ENCODE results near the gene CD300LF.

Gene CD300LF

DNA sequence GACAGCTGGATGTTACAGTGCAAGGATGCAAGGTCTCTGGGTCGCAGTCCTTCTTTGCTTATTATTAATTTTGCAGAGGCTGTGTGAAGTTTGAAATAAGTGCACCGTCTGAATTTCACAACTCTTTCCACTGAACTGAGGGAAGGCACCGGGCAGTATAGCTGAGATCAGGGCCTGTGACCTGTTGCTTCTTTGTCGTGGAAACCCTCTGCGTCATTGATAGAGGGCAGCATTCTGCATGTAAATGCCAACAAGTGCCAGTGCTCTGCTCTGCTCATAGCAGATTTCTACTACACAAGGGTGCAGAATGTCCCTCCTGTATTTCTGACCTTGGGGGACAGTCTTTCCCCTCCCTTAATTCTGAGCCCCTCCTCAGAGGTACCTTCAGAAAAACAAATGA, 26.0 kb downstream of the CD300LF start:
- peak; percentile 70 to 88 (median 78) for DNase-seq

DNA sequence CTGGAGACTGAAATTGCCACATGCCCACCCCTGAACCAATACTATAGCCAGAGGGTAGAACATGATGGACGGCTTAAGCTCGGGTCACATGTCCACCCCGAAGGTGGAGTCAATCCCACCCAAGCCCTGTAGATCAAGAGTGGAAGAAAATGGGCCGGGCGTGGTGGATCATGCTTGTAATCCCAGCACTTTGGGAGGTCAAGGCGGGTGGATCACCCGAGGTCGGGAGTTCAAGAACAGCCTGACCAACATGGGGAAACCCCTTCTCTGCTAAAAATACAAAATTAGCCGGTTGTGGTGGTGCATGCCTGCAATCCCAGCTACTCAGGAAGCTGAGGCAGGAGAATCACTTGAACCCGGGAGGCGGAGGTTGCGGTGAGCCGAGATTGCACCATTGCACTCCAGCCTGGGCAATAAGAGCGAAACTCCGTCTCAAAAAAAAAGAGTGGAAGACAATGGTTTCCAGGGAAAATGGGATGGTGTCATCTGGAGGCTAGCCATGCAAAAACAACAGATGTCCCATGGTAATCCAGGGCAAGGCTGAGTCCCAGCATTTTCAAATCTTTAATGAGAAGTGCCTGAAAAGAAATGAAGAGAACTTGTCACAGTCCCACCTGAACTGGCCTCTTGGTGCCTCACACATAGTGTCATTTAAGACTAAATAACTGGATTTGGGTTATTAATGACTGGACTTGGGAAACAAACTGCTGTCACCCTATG, 30.1 kb downstream of the CD300LF start:
- peak in 3 of 4 experiments; percentile 45 to 57 (median 51) for DNase-seq

DNA sequence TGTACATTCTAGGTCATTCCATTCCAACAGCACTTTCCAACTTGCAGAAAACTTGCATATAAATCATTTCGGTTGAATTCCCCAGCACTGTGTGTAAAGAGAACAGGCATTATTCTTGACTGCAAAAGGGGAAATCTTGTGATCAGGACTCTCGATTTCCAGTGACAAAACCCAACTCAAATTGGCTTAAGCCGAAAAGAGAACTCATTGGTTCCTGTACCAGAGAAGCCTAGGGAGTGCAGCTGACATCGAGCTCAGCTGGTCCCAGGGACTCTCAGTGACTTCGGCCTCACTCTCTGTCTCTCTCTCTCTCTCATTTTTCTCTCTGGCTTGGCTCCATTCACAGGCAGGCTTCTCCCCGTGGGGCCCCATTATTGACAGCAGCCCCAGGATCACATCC, 30.7 kb downstream of the CD300LF start:
- peak; percentile 78 to 89 (median 84) for DNase-seq

DNA sequence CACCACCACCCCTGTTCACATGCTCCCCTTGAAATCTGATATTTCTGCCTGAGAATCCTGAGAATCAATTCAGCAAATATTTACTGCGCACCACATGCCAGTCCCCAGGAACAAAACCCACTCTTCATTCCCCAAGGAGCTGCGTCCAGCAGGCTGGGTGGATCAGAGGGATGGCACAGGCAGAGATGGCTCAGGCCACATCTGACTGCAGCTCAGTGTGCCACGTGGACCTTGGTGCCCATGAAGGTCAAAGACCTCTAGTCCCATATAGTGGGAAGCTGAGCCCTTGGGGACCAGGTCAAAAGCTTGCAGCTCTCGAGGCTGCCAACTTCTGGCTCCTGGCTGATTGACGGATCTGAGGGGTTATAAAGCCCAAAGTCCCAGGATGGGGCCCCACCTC, 31.8 kb downstream of the CD300LF start:
- DNase-seq: no peak

DNA sequence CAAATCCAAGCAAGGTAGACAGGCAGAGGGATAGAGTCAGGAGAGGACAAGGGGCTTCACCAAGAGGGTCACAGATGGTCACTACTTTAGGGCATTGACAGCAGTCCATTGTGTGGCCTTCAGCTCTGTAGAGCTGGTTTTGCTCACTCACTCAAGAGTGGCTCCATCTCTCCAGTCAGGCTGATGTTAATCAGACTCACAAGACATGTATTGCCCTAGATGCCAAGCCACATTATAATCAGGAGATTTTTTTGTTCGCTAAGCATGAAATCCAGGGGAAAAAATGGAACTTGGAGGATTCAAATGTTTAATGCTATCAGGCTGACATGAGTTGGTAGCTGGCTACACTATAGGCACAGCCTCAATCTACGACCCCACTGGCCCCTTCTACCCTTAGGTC, 32.5 kb downstream of the CD300LF start:
- DNase-seq: peak in 2 of 4 experiments; percentile 44 to 51

DNA sequence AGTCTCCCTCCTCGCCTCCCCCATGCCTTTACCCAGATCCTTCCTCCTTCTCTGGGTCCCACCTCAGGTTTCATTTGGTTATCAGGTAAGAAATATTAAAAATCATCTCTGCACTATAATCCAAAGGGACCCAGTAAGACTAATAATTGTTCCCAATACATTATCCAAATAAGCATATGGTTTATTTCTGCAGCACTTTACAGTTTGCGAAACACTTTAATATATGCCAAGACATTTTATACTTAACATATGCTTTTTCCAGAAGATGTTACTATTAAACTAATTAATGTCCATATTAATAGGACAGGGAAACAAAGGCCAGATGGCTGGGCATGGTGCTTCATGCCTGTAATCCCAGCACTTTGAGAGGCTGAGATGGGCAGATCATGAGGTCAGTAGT, 33.3 kb downstream of the CD300LF start:
- no peak for DNase-seq

DNA sequence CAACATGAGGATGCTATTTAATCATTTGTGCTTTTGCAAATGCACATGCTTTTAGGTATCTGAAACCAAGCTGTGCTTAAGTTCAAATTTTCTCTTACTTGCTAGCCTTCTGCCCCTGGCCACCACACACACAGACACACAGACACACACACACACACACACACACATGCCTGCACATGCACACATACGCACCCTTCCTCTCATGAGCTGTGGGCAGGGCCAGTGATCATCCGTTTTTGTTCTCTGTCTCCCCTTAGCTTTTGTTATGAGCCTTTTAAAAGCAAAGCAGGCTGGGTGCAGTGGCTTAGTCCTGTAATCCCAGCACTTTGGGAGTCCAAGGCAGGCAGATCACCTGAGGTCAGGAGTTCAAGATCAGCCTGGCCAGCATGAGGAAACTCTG, 34.2 kb downstream of the CD300LF start:
- no peak for DNase-seq

DNA sequence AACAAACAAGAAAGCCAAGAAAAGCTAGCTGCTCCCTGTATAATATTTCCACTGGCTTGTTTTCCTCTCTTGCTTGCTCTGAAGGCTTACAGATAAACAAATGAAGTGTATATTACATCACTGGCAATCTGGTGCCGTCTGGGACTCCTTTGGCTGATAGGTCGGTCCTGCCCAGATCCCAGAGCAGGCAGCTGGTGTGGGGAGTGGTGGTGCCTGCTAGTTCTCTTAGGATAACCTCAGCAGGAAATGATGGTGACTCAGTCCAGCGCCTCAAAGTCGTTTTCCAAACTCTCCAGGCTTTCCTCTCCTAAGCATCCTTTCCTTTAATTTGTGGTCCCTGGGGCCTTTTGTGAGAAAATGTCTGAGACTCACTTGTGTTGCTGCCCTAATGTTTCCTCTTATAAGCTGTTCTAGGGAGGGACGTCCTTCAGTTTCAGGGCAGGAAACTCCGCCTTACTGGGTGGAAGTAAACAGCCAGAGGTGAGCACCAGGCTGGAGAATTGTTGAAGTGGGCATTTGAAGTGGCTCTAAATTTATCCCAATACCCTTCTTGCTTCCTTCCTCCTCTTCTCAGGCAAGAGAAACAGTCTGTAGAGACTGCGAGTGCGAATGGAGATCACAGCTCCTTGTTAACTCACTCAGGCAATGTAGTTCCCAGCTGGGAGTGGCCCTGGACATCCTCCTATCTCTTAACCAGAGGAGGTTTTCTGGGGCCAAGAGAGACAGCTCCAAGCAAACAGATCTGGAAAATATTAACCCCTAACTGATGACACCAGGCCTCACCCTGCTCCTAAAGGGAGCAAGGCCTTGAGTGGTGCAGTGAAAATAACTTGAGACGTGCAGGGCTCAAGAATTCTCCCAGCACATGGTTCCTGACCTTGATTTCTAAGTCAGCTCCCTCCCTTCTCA, 34.9 kb downstream of the CD300LF start:
- peak in 3 of 4 experiments; percentile 24 to 47 (median 31) for DNase-seq

DNA sequence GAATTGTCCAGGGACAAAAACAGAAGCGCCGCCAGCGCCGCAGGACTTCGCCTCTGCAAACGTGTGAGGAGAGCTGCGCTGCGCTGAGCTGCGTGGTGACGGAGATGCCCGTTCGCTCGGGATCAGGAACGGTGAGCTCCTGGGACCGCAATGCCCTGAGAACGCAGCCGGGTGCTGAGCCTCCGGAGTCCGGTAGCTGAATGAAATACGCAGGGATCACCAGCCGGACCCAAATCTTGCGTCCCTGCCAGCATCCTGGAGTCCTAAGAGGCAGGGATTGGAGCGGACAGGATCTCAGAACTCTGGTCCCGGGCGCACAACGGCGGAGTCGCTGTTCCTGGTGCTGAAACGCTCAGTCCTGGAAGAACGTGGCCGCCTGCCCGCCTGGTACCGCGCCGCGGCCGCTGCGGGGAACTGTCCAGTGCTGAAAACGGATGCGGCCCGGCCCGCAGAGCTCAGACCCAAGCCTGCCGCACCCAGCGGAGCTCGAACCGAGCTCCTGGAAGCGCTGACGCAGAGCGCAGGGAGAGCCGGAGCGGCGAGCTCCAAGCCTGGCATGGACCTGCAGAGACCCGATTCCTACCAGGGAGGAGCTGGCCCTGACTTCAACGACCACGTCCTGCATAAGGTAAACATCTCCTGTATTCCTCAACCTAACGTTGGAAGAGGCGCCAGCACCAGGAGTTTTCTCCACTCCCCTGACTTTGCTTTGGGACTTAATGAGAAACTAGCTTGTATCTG, 41.5 kb downstream of the CD300LF start:
- peak; percentile 88 to 94 (median 92) for DNase-seq

DNA sequence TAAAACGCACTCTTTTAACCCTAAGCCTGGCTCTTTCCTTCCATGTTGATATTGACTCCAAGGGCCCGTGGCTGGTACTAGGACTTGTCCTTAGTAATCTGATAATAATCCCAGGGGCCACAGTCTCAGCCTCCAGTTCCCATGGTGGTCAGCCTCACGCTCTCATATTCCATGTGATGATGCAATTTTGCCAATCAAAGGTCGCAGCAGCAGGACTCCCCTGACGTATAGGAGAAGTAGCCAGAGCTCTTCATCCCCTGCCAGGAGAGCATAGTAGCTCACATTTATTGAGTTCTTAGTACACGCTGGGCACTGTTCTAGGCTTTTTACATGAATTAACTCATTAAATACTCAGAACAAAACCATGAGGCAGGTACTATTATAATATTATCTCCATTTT, 42.4 kb downstream of the CD300LF start:
- DNase-seq: no peak

DNA sequence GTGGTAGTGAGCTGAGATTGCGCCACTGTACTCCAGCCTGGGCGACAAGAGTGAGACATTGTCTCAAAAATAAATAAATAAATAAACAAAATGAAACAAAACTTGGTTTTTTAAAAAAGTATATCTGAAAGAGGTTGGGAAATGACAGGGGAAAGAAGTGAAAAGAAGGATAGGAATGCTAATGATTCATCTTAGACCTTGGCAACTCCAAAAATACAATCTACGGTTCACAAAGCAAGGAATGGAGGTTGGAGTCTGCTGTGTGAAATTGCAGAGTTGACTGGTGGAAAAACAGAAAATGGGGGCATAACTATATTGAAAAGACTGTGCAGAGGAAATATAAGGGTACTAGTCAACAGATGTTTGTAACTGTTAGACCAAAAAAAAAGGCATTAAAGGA, 49.2 kb downstream of the CD300LF start:
- DNase-seq: no peak

DNA sequence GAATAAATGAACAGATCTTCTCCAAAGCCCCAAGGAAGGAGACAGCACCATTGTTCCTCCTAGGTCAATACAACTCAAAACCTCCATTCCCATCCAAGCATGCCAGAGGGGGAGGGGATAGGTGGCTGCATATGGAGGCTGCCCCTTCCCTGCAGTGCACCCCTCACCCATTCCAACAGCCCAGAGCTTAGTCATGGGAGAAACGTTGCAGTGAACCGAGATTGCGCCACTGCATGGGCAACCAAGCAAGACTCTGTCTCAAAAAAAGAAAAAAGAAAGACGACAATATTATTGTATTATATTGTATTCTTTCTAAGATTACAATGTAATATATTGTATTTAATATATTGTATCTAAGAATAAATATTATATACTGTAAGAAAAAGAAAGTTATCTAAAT, 52.8 kb downstream of the CD300LF start:
- peak in 1 of 4 experiments; percentile 16 for DNase-seq

DNA sequence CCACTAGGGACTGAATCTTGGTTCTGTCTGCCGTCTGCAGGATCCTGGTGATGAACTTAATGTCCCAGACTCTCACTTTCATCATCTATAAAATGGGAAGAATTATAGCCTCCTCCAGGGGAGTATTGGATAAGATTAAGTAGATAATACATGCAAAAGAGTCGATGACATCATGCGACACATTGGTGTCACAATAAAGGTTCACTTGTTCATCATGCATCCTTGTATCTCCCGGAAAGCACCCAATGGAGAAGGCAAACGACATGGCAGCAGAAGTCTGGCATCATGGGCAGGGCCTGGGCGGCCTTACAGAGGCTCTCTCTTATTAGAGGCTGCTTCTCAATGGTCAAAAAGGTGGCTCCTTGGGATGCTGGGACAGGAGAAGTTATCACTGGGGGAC, 54.1 kb downstream of the CD300LF start:
- no peak for DNase-seq

DNA sequence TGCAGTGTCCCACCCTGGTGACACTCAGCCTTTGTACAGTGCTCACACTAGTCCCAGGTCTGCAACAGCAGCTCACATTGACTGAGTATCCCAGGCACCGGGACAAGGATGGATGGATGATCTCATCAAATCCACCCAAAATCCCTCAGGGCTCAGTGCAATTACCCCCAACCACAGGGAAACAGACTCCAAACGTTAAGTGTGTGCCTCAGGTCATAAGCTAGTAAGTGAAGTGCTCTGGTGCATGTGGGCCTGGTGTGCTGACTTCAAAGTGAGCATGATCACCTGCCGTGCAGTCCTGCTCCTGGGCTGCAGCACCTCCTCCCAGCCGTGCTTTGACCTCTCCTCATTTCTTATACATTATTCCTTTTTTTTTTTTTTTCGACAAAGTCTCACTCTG, 58.0 kb downstream of the CD300LF start:
- no peak for DNase-seq

DNA sequence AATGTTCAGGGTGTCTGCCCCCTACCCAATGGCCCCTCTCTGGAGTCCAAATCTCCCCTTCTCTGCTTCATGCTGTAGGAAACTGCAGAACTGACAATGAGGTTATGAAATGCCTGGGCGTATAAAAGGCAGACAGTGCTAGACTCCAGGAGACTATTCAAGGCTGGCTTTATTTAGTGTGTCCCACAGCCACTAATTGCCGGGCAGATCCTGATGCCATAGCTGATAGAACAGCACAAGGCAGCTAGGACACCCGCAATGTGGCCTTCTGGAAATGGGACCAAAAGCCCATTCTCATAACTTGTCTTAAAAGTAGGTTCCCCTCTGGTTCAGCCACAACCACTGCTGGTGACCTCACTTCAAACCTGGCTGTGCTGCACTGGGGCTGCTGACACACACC, 60.7 kb downstream of the CD300LF start:
- no peak for DNase-seq

DNA sequence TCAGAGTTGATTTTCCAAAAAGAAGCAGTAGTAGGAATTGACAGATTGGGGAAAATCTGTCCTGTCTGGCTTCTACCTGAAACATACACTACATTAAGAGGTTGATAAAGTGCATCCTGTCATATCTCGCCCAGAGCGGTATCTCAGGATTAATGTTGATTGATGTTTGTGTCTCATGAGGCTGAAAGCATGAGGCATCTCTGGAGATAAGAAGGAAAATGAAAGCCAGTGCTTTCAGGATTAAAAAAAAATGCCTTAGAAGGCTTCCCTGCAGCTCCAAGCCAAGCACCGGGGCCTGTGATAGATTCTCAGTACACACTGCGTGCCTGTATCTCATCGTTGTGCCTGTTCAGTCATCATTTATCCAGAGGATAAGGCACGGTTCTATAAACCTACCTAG, 62.8 kb downstream of the CD300LF start:
- no peak for DNase-seq

DNA sequence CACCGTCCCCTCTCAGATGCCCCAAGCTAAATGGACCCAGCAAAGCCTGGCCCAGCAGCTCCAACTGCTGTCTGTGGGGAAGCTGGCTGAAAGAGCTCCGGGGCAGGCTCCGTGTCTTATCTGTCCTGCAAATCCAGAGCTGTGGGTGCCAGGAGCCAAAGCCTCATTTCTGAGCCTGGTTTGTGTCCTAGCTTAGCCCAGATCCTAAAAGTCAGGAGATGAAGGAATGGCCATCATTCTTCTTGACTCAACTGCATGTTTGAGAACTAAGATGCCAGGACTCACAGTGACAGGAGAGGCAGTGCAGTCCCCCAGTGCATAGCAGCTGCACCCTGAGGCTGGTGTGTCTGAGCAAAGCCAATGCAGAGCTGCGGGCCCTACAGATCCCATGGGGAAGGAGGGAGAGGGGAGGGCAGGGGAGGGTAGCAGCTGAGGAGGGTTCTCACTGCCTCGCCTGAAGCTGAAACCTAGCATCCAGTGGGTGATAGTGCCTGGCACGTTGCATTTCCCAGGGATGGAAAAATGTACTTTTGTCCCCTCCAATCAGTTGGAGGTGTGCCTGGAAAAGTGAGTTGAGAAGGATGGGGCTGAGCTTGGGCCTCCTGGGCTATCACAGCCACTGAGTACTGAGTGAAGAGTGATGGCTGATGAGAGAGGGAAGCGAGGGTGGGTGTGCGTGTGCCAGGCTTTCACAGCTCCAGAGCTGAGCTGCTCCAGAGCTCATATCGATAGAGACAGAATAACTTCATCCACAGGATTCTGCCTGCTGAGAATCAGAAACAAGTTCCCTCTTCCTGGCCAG, 64.7 kb downstream of the CD300LF start:
- no peak for DNase-seq

DNA sequence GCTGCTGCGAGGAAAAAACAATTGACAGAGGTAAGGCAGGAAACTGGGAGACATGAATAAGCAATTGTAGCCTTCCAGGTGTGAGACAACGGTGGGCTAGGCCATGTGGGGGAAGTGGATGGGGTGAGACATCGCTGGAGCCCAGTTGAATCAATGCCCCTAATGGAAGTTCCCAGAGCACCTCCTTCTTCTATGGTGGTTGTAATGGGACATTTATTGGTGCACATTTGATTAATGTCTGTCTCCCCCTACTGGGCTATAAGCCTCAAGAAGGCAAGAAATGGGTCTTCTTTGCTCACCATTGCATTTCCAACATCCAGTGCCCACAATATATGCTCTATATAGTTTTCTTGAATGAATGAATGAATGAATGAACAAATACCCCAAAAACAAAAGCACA, 66.5 kb downstream of the CD300LF start:
- peak; percentile 56 to 82 (median 70) for DNase-seq

DNA sequence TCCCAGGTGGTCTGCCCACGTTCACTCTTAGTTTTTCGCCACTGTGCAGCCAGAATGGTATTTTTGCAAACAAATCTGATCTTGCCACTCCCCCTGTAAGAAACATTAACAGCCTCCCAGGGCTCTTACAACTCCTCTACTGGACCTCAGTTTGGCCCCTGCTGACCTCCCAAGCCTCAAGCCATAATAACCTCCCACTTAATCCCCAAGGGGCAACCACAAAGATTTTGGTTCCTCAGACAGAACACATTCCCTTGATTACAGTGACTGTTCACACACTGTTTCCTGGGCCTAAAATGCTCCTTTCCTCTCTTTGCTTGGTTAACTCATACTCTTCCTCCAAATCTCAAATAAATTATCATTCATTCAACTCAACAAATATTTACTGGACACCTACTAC, 67.7 kb downstream of the CD300LF start:
- peak in 3 of 4 experiments; percentile 34 to 61 (median 44) for DNase-seq

DNA sequence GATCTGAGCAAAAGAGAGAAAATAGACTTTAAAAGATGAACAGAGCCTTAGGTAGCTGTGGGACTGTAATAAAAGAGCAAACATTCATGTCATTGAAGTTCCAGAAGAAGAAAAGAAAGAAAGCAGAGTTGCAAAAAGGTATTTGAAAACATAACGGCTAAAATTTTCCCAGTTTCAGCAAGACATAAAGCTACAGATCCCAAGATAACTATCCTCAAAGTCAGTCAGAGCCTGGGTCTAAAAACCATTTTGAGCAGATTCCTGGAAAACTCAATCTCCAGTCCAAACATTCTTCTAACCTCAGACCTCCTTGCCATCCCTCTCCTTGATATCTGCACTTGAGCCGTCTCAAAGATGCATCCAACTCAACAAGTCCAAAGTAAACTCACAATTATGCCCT, 68.3 kb downstream of the CD300LF start:
- DNase-seq: no peak
